Naive thymus-derived CD8-positive, alpha-beta T cell (primary cell): Measurements from ENCODE around the gene GPR180. TPM values are rescaled to one million over a fixed set of nuclear protein-coding genes. Genes with fewer than 3 reads are reported as not detected.

ENCODE experiments used
- ATAC-seq, 2 donors: fragments of 150-1000 bp; cut with Tn5 transposase in 1 of 2; sonication (Bioruptor Pico), chemical (Tn5 transposase) in 1 of 2; 1 replicate in 1 of 2; 2 replicates in 1 of 2; pipeline ENCODE4 v1.10.0; 2021; ENCODE audit warnings: mild to moderate bottlenecking in 2 of 2, moderate library complexity in 2 of 2
- POLR2A ChIA-PET: fragments of 350-600 bp; sonication (Branson Sonifier 250); formaldehyde crosslinking; loops from one replicate; lab custom pipeline; 2021; ENCODE audit warnings: antibody characterized with exemption; lab: Charles Lee
- DNase-seq, 10 donors: peaks; one replicate each; pipeline versions ENCODE4 v3.0.0 to v3.0.0-alpha.2; 2020 to 2022
- H3K27ac Mint-ChIP-seq, 10 donors: one replicate each; pipeline ENCODE4 v1.8.0; 2020 to 2022; ENCODE audit warnings: mild to moderate bottlenecking in 10 of 10, mixed read lengths in 10 of 10, moderate library complexity in 4 of 10, inconsistent platforms in 1 of 10
- H3K27me3 Mint-ChIP-seq, 5 donors: one replicate each; pipeline ENCODE4 v1.8.0; 2021 to 2022; ENCODE audit warnings: mixed read lengths in 5 of 5
- H3K36me3 Mint-ChIP-seq, 3 donors: one replicate each; pipeline ENCODE4 v1.8.0; 2020 to 2022; ENCODE audit warnings: mixed read lengths in 3 of 3, mild to moderate bottlenecking in 2 of 3, inconsistent platforms in 1 of 3
- H3K4me1 Mint-ChIP-seq, 4 donors: one replicate each; pipeline ENCODE4 v1.8.0; 2021 to 2022; ENCODE audit warnings: mixed read lengths in 4 of 4
- H3K4me3 Mint-ChIP-seq, 10 donors: one replicate each; pipeline ENCODE4 v1.8.0; 2020 to 2022; ENCODE audit warnings: mild to moderate bottlenecking in 10 of 10, mixed read lengths in 10 of 10, moderate library complexity in 6 of 10, inconsistent platforms in 1 of 10
- H3K9me3 Mint-ChIP-seq, 9 donors: one replicate each; pipeline ENCODE4 v1.8.0; 2020 to 2022; ENCODE audit warnings: mixed read lengths in 9 of 9, mild to moderate bottlenecking in 3 of 9, inconsistent platforms in 1 of 9, moderate library complexity in 1 of 9
- polyA plus RNA-seq, 3 donors: library from polyadenylated mRNA; unstranded; fragments of 300-500 nt; fragmentation: Illumina TruSeq; gene quantifications; one replicate each; pipeline ENCODE4 v1.2.3, GENCODE V29; 2021
- total RNA-seq, 8 experiments: library from RNA in 2 of 8; stranded (reverse) in 2 of 8; gene quantifications; one replicate each; pipeline ENCODE4 v1.2.3 and lab custom pipeline; 2021 to 2026

Gene GPR180
- total RNA-seq, result 1 to 10 TPM; 3.1 to 3.4 TPM
- polyA plus RNA-seq, result 1 to 10 TPM in 2 of 3 donors, under 1 TPM in 1; 0.96 to 1.8 (median 1.1) TPM
- 5.4 to 38.1 (median 25.8) reads per million in 6 experiments for total RNA-seq (lab: John Stamatoyannopoulos, UW)

DNA sequence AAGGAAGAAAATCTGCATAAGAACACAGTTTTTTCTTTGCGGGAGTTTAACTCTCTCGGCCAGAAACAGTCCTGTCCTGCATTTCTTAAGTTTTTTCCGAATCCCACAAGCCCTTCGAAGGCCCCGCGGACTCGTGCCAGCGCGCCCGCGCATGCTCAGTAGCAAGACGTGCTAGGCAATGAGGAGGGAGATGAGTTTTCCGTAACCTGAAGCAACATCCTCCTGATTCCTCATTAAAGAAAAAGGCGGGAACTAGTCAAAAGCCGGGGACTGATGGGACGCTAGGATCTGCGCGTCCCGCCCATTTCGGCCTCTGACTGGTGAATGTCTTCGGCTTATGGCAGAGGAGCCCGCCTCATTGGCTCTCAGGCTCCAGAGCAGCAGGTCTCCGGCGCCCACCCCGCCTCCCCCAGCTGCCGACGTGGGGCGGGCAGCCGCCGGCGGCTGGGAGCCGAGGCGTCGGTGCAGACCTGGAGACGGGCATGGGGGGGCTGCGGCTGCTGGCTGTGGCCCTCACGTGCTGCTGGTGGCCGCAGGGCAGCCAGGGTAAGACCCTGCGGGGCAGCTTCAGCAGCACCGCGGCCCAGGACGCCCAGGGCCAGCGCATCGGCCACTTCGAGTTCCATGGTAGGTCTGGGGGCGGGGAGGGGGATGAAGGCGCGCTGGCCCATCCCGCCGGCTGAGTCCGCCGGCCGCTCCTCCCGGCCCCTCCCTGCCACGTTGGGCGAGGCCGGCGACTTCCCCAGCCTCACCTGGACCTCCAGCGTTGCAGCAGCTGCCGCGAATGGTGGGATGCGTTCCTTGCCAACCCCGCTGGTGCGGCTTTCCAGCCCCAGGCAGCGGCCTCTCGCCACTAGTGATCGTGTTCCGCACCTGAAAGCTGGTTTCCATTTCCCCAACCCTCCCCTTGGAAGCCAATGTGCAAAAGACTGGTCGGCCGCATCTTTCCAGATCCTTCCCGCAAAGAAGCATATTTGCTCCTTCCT is at the start of gene GPR180:
Gene GPR180, plus strand, starts transcription at position 412 of the 986 bp plus-strand sequence. Its CDS starts 71 bp downstream, at position 483.
- no peaks in the 10 kb centered on the region for H3K9me3 Mint-ChIP-seq
- H3K27ac Mint-ChIP-seq, result peak within 1 kb of the TSS; percentile 68 to 96 (median 90)
- H3K4me3 Mint-ChIP-seq, result peak within 1 kb of the TSS; percentile 77 to 91 (median 86)
- no peaks in the 10 kb centered on the region for H3K27me3 Mint-ChIP-seq
- POLR2A ChIA-PET, result interaction anchor here (0.6 to 2.9 kb wide), 4 partner anchors 15 to 66 kb away, joined by 3 to 32 read pairs (median 4); no protein-coding TSS in a partner anchor
- H3K36me3 Mint-ChIP-seq, result peaks cover 0 to 9% (median 0%) of the 10 kb centered on the region in 3 donors
- H3K4me1 Mint-ChIP-seq, result peaks cover 6 to 36% (median 28%) of the 10 kb centered on the region in 4 donors
- DNase-seq (peak; percentile 72 to 89 (median 85)), ATAC-seq (peak; percentile 97)

- Mint-ChIP-seq H3K4me1 (peaks cover 14 to 32% (median 20%) of the 10 kb centered on the region in 4 donors), H3K27ac (no peak overlapping the region)
- POLR2A ChIA-PET, result no interaction called here
Measured at GRCh38 chr13:94552095-94552494, 49.6 kb upstream of the GPR180 start.

DNA sequence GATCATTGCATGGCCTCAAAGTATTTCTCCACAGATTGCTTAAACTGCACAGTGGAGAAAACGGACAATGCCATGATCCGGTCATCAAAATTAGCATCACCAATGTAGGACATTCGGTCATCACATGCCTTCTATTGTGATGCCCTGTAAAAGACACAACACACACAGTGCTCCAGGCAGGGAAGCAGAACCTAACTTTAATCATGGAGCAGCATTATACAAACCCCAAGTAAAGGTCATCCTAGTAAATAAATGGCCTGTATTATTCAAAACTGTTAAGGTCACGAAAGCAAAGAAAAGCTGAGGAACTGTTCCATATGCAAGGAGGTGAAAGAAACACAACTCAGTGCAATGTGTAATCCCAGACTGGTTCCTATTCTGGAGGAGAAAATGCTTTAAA is 47.9 kb upstream of the GPR180 start:
- H3K27me3 Mint-ChIP-seq, result peaks cover 0 to 5% (median 0%) of the 10 kb centered on the region in 5 donors
- no peak overlapping the region for H3K4me3 Mint-ChIP-seq
- POLR2A ChIA-PET, result no interaction called here
- peaks cover 0 to 7% (median 0%) of the 10 kb centered on the region in 9 donors for H3K9me3 Mint-ChIP-seq
- no peak for ATAC-seq
- peaks cover 2 to 4% (median 4%) of the 10 kb centered on the region in 3 donors for H3K36me3 Mint-ChIP-seq
- no peak overlapping the region for H3K27ac Mint-ChIP-seq
- no peak for DNase-seq
- H3K4me1 Mint-ChIP-seq, result peaks cover 9 to 21% (median 17%) of the 10 kb centered on the region in 4 donors

More at GRCh38 chr13:94552095-94552494, 49.6 kb upstream of the GPR180 start:
- ATAC-seq (no peak), DNase-seq (no peak)
- Mint-ChIP-seq H3K9me3 (peaks cover 0 to 7% (median 0%) of the 10 kb centered on the region in 9 donors), H3K27me3 (peaks cover 0 to 5% (median 0%) of the 10 kb centered on the region in 5 donors), H3K36me3 (peaks cover 2 to 4% (median 4%) of the 10 kb centered on the region in 3 donors), H3K4me3 (no peak overlapping the region)

DNA sequence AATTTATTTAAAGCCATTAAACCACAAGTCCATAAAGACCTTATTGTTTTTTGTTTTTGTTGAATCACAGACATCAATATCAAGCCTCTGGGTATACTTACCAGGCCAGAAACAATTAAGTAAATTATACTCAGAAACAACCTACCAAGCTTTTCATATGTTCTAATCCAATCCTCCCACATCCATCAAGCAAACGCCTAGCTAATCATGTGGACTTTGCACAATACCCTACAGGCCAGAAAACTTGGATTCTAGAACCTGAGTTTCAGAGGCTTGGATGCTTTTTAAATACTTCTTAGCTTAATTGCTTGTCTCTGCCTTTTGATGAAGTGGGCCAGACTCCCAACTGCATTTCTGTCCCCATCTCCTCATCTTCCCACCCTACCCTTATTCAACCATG is 45.6 kb upstream of the GPR180 start:
- peak overlapping the region in 2 of 10 donors; percentile 30 to 53 for H3K27ac Mint-ChIP-seq
- POLR2A ChIA-PET, result interaction anchor here (1.2 kb wide), 1 partner anchor 40 kb away, joined by 4 read pairs; the partner anchor contains the start of gene TGDS

GRCh38 chr13:94556621-94557020 is 45.0 kb upstream of the GPR180 start:
- H3K27me3 Mint-ChIP-seq, result no peaks in the 10 kb centered on the region
- H3K9me3 Mint-ChIP-seq, result no peaks in the 10 kb centered on the region
- no peak for ATAC-seq
- peak overlapping the region in 1 of 10 donors; percentile 36 for H3K27ac Mint-ChIP-seq
- no peak for DNase-seq
- peaks cover 0 to under 1% (median 0%) of the 10 kb centered on the region in 3 donors for H3K36me3 Mint-ChIP-seq
- POLR2A ChIA-PET, result interaction anchor here (1.2 kb wide), 1 partner anchor 39 kb away, joined by 4 read pairs; the partner anchor contains the start of gene TGDS
- peaks cover 7 to 26% (median 18%) of the 10 kb centered on the region in 4 donors for H3K4me1 Mint-ChIP-seq
- H3K4me3 Mint-ChIP-seq, result no peak overlapping the region

More for the DNA sequence above, 45.6 kb upstream of the GPR180 start:
- Mint-ChIP-seq H3K9me3 (no peaks in the 10 kb centered on the region), H3K27me3 (no peaks in the 10 kb centered on the region), H3K4me3 (no peak overlapping the region), H3K36me3 (no peaks in the 10 kb centered on the region), H3K4me1 (peaks cover 9 to 24% (median 18%) of the 10 kb centered on the region in 4 donors)
- no peak for ATAC-seq
- no peak for DNase-seq

- Mint-ChIP-seq H3K4me1 (peaks cover 7 to 30% (median 18%) of the 10 kb centered on the region in 4 donors), H3K9me3 (no peaks in the 10 kb centered on the region), H3K27ac (peak overlapping the region in 6 of 10 donors; percentile 4 to 86 (median 72))
Measured at GRCh38 chr13:94557684-94558235, 43.9 kb upstream of the GPR180 start.

GRCh38 chr13:94558716-94559115 is 42.9 kb upstream of the GPR180 start:
- POLR2A ChIA-PET, result no interaction called here
- Mint-ChIP-seq H3K27ac (peak overlapping the region; percentile 26 to 89 (median 67)), H3K9me3 (no peaks in the 10 kb centered on the region), H3K4me3 (peak overlapping the region in 6 of 10 donors; percentile 30 to 70 (median 57)), H3K36me3 (peaks cover 0 to 13% (median 9%) of the 10 kb centered on the region in 3 donors), H3K27me3 (no peaks in the 10 kb centered on the region), H3K4me1 (peaks cover 7 to 30% (median 18%) of the 10 kb centered on the region in 4 donors)
- peak; percentile 53 to 73 for ATAC-seq
- DNase-seq, result peak in 6 of 10 donors; percentile 10 to 46 (median 17)

More at GRCh38 chr13:94557684-94558235, 43.9 kb upstream of the GPR180 start:
- Mint-ChIP-seq H3K27me3 (no peaks in the 10 kb centered on the region), H3K4me3 (peak overlapping the region in 1 of 10 donors; percentile 51), H3K36me3 (peaks cover 0 to 5% (median 3%) of the 10 kb centered on the region in 3 donors)
- ATAC-seq (no peak), DNase-seq (no peak)
- POLR2A ChIA-PET, result interaction anchor here (0.6 to 1.5 kb wide), 2 partner anchors 8 to 266 kb away, joined by 4 read pairs; no protein-coding TSS in a partner anchor

- DNase-seq (peak in 3 of 10 donors; percentile 37 to 57 (median 56)), ATAC-seq (peak; percentile 80 to 88)
- peak overlapping the region; percentile 8 to 71 (median 58) for H3K4me3 Mint-ChIP-seq
- no peaks in the 10 kb centered on the region for H3K27me3 Mint-ChIP-seq
- H3K9me3 Mint-ChIP-seq, result no peaks in the 10 kb centered on the region
- peaks cover 0 to 13% (median 9%) of the 10 kb centered on the region in 3 donors for H3K36me3 Mint-ChIP-seq
- H3K27ac Mint-ChIP-seq, result peak overlapping the region; percentile 26 to 89 (median 74)
- peaks cover 7 to 30% (median 18%) of the 10 kb centered on the region in 4 donors for H3K4me1 Mint-ChIP-seq
- POLR2A ChIA-PET, result interaction anchor here (1.0 kb wide), 2 partner anchors 10 to 37 kb away, joined by 3 to 5 read pairs; partner anchors contain the start of gene TGDS
Measured at GRCh38 chr13:94559222-94559795, 42.3 kb upstream of the GPR180 start.

DNA sequence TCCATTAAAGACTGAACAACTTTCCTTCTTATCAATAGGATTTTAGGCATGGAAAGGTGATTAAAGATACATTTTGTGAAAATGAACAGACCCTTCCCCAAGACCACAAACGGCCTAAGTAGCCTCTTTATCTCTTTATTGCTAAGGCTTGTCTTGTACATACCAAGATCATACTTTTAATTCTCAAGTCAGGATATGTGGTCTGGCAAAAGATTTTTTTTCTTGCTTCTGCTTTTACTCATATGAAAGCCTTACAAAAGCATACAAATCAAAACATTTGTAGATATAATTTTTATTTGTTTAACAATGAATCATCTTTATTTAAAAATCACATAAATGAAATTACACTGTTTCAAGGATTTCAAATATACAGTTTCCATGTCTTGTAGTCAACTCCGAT is 41.5 kb upstream of the GPR180 start:
- peaks cover 0 to 13% (median 9%) of the 10 kb centered on the region in 3 donors for H3K36me3 Mint-ChIP-seq

DNA sequence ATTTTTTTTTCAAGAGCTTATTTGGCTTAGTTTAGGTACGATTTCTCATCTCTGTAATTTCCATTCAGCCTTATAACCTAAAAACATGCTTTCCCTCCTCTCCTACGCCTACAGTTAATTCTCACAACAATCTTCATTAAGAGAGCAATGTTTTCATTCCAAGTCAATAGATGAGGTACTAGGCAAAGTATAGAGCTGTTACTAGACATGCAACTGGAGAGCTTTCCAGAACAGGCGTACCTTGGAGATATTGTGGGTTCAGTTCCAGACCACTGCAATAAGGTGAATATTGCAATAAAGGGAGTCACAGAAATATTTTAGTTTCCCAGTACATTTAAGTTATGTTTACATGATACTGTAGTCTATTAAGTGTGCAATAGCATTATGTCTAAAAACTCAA is 40.5 kb upstream of the GPR180 start:
- Mint-ChIP-seq H3K9me3 (no peaks in the 10 kb centered on the region), H3K27me3 (no peaks in the 10 kb centered on the region), H3K27ac (peak overlapping the region in 3 of 10 donors; percentile 47 to 84 (median 52)), H3K4me1 (peaks cover 8 to 30% (median 18%) of the 10 kb centered on the region in 4 donors), H3K4me3 (no peak overlapping the region), H3K36me3 (peaks cover 0 to 13% (median 9%) of the 10 kb centered on the region in 3 donors)
- DNase-seq (no peak), ATAC-seq (no peak)
- POLR2A ChIA-PET, result interaction anchor here (0.6 to 2.1 kb wide), 4 partner anchors 11 to 588 kb away, joined by 3 to 17 read pairs (median 4); partner anchors contain the start of gene TGDS

More for the DNA sequence above, 41.5 kb upstream of the GPR180 start:
- Mint-ChIP-seq H3K9me3 (no peaks in the 10 kb centered on the region), H3K27me3 (no peaks in the 10 kb centered on the region), H3K4me3 (no peak overlapping the region), H3K4me1 (peaks cover 7 to 30% (median 18%) of the 10 kb centered on the region in 4 donors), H3K27ac (peak overlapping the region in 4 of 10 donors; percentile 29 to 89 (median 50))
- DNase-seq, result no peak
- POLR2A ChIA-PET, result interaction anchor here (1.0 to 2.1 kb wide), 3 partner anchors 10 to 36 kb away, joined by 3 to 17 read pairs (median 5); partner anchors contain the start of gene TGDS
- ATAC-seq, result no peak

GRCh38 chr13:94567581-94567980 is 34.1 kb upstream of the GPR180 start:
- DNase-seq, result no peak
- no peaks in the 10 kb centered on the region for H3K9me3 Mint-ChIP-seq
- H3K27me3 Mint-ChIP-seq, result no peaks in the 10 kb centered on the region
- H3K4me1 Mint-ChIP-seq, result peaks cover 0 to 8% (median 0%) of the 10 kb centered on the region in 4 donors
- peak overlapping the region in 1 of 10 donors; percentile 4 for H3K27ac Mint-ChIP-seq
- POLR2A ChIA-PET, result interaction anchor here (0.9 kb wide), 1 partner anchor 18 kb away, joined by 3 read pairs; no protein-coding TSS in a partner anchor
- no peak overlapping the region for H3K4me3 Mint-ChIP-seq
- ATAC-seq, result no peak
- peaks cover 12 to 52% (median 33%) of the 10 kb centered on the region in 3 donors for H3K36me3 Mint-ChIP-seq
